ENCODE data around the gene FAM131A. TPM values are rescaled to one million over a fixed set of nuclear protein-coding genes. Genes with fewer than 3 reads are reported as not detected.

Gene FAM131A
- total and polyA plus RNA-seq, 5 donors from 2014 or later = 2.0 to 13.8 (median 2.4) TPM

- peaks cover 70% of the 10 kb centered on the region for H3K27me3 Mint-ChIP-seq
- Histone ChIP-seq H3K36me3 (ENCODE audit: control insufficient read depth, insufficient read depth, low read length) (no peaks in the 10 kb centered on the region), H3K27me3 (ENCODE audit: control insufficient read depth, insufficient read depth, low read length) (peaks cover 23% of the 10 kb centered on the region), H3K27ac (ENCODE audit: insufficient read depth, low read length, poor library complexity, severe bottlenecking) (no peak within 1 kb of the TSS), H3K9me3 (ENCODE audit: control insufficient read depth in 2 of 2, low read length in 2 of 2) (no peaks in the 10 kb centered on the region), H3K4me3 (ENCODE audit: low read depth, low read length) (no peak within 1 kb of the TSS), H3K4me1 (ENCODE audit: control insufficient read depth, insufficient read depth, low read length, poor library complexity, severe bottlenecking) (peaks cover 12% of the 10 kb centered on the region)
- ATAC-seq (ENCODE audit: low read depth in 2 of 2) (no peak), DNase-seq (no peak)
- peaks cover 0 to 16% (median 3%) of the 10 kb centered on the region in 4 donors for H3K4me1 Mint-ChIP-seq
- peak within 1 kb of the TSS; percentile 58 to 89 (median 73) for H3K4me3 Mint-ChIP-seq
- no peak within 1 kb of the TSS for H3K27ac Mint-ChIP-seq
- no peaks in the 10 kb centered on the region for H3K36me3 Mint-ChIP-seq
- H3K9me3 Mint-ChIP-seq = peaks cover 0 to 3% (median 0%) of the 10 kb centered on the region in 7 donors
Observed at GRCh38 chr3:184379358-184380184, 42.2 kb downstream of the FAM131A start, which contains the start of gene CHRD. Gene CHRD, plus strand, starts transcription at chr3:184380054. Its CDS starts 265 bp downstream, at chr3:184380319.

- H3K9me3 Mint-ChIP-seq = peaks cover 0 to 3% (median 0%) of the 10 kb centered on the region in 7 donors
- no peaks in the 10 kb centered on the region for H3K36me3 Mint-ChIP-seq
Observed at GRCh38 chr3:184380185-184380626, 42.8 kb downstream of the FAM131A start.

GRCh38 chr3:184380627-184381260 is 43.3 kb downstream of the FAM131A start:
- Histone ChIP-seq H3K27me3 (ENCODE audit: control insufficient read depth, insufficient read depth, low read length) (peaks cover 21% of the 10 kb centered on the region), H3K4me3 (ENCODE audit: low read depth, low read length) (no peak overlapping the region), H3K9me3 (ENCODE audit: control insufficient read depth in 2 of 2, low read length in 2 of 2) (no peaks in the 10 kb centered on the region), H3K4me1 (ENCODE audit: control insufficient read depth, insufficient read depth, low read length, poor library complexity, severe bottlenecking) (peaks cover 12% of the 10 kb centered on the region), H3K36me3 (ENCODE audit: control insufficient read depth, insufficient read depth, low read length) (no peaks in the 10 kb centered on the region), H3K27ac (ENCODE audit: insufficient read depth, low read length, poor library complexity, severe bottlenecking) (no peak overlapping the region)
- Mint-ChIP-seq H3K36me3 (no peaks in the 10 kb centered on the region), H3K4me3 (peak overlapping the region; percentile 41 to 89 (median 70)), H3K9me3 (peaks cover 0 to 5% (median 0%) of the 10 kb centered on the region in 7 donors), H3K27ac (no peak overlapping the region), H3K4me1 (peaks cover 0 to 16% (median 3%) of the 10 kb centered on the region in 4 donors), H3K27me3 (peaks cover 68% of the 10 kb centered on the region)
- peak in 1 of 3 donors; percentile 16 for DNase-seq
- ATAC-seq (ENCODE audit: low read depth in 2 of 2) = peak in 1 of 2 donors; percentile 33

More at GRCh38 chr3:184380185-184380626, 42.8 kb downstream of the FAM131A start:
- Mint-ChIP-seq H3K4me1 (peaks cover 0 to 16% (median 3%) of the 10 kb centered on the region in 4 donors), H3K27ac (no peak overlapping the region), H3K4me3 (no peak overlapping the region), H3K27me3 (peaks cover 68% of the 10 kb centered on the region)
- Histone ChIP-seq H3K27ac (ENCODE audit: insufficient read depth, low read length, poor library complexity, severe bottlenecking) (no peak overlapping the region), H3K27me3 (ENCODE audit: control insufficient read depth, insufficient read depth, low read length) (peaks cover 23% of the 10 kb centered on the region), H3K36me3 (ENCODE audit: control insufficient read depth, insufficient read depth, low read length) (no peaks in the 10 kb centered on the region), H3K9me3 (ENCODE audit: control insufficient read depth in 2 of 2, low read length in 2 of 2) (no peaks in the 10 kb centered on the region), H3K4me1 (ENCODE audit: control insufficient read depth, insufficient read depth, low read length, poor library complexity, severe bottlenecking) (peaks cover 12% of the 10 kb centered on the region), H3K4me3 (ENCODE audit: low read depth, low read length) (no peak overlapping the region)
- ATAC-seq (ENCODE audit: low read depth in 2 of 2) (no peak), DNase-seq (no peak)

GRCh38 chr3:184381261-184382224 is 44.1 kb downstream of the FAM131A start:
- DNase-seq = no peak
- H3K27ac ChIP-seq (ENCODE audit: insufficient read depth, low read length, poor library complexity, severe bottlenecking) = no peak overlapping the region

GRCh38 chr3:184382326-184383032 is 45.1 kb downstream of the FAM131A start:
- no peak overlapping the region for H3K27ac ChIP-seq (ENCODE audit: insufficient read depth, low read length, poor library complexity, severe bottlenecking)
- Mint-ChIP-seq H3K4me3 (no peak overlapping the region), H3K4me1 (peaks cover 0 to 16% (median 3%) of the 10 kb centered on the region in 4 donors), H3K36me3 (no peaks in the 10 kb centered on the region), H3K9me3 (peaks cover 0 to 2% (median 0%) of the 10 kb centered on the region in 7 donors), H3K27me3 (peaks cover 57% of the 10 kb centered on the region), H3K27ac (no peak overlapping the region)
- peaks cover 12% of the 10 kb centered on the region for H3K4me1 ChIP-seq (ENCODE audit: control insufficient read depth, insufficient read depth, low read length, poor library complexity, severe bottlenecking)
- no peaks in the 10 kb centered on the region for H3K36me3 ChIP-seq (ENCODE audit: control insufficient read depth, insufficient read depth, low read length)
- no peak overlapping the region for H3K4me3 ChIP-seq (ENCODE audit: low read depth, low read length)
- DNase-seq (no peak), ATAC-seq (ENCODE audit: low read depth in 2 of 2) (no peak)
- peaks cover 18% of the 10 kb centered on the region for H3K27me3 ChIP-seq (ENCODE audit: control insufficient read depth, insufficient read depth, low read length)
- no peaks in the 10 kb centered on the region for H3K9me3 ChIP-seq (ENCODE audit: control insufficient read depth in 2 of 2, low read length in 2 of 2)

More at GRCh38 chr3:184381261-184382224, 44.1 kb downstream of the FAM131A start:
- Mint-ChIP-seq H3K4me3 (peak overlapping the region in 3 of 4 donors; percentile 41 to 83 (median 58)), H3K27me3 (peaks cover 66% of the 10 kb centered on the region), H3K9me3 (peaks cover 0 to 5% (median 0%) of the 10 kb centered on the region in 7 donors), H3K4me1 (peaks cover 0 to 16% (median 3%) of the 10 kb centered on the region in 4 donors), H3K27ac (no peak overlapping the region), H3K36me3 (no peaks in the 10 kb centered on the region)
- no peaks in the 10 kb centered on the region for H3K36me3 ChIP-seq (ENCODE audit: control insufficient read depth, insufficient read depth, low read length)
- no peak overlapping the region for H3K4me3 ChIP-seq (ENCODE audit: low read depth, low read length)
- peaks cover 12% of the 10 kb centered on the region for H3K4me1 ChIP-seq (ENCODE audit: control insufficient read depth, insufficient read depth, low read length, poor library complexity, severe bottlenecking)
- peaks cover 21% of the 10 kb centered on the region for H3K27me3 ChIP-seq (ENCODE audit: control insufficient read depth, insufficient read depth, low read length)
- peak in 1 of 2 donors; percentile 36 for ATAC-seq (ENCODE audit: low read depth in 2 of 2)
- no peaks in the 10 kb centered on the region for H3K9me3 ChIP-seq (ENCODE audit: control insufficient read depth in 2 of 2, low read length in 2 of 2)

GRCh38 chr3:184383033-184383740 is 45.8 kb downstream of the FAM131A start:
- H3K4me3 ChIP-seq (ENCODE audit: low read depth, low read length) = no peak overlapping the region
- no peak for ATAC-seq (ENCODE audit: low read depth in 2 of 2)
- Mint-ChIP-seq H3K9me3 (peaks cover 0 to 2% (median 0%) of the 10 kb centered on the region in 7 donors), H3K4me3 (peak overlapping the region in 1 of 4 donors; percentile 51), H3K27ac (no peak overlapping the region), H3K36me3 (no peaks in the 10 kb centered on the region), H3K4me1 (peaks cover 0 to 16% (median 3%) of the 10 kb centered on the region in 4 donors), H3K27me3 (peaks cover 50% of the 10 kb centered on the region)
- H3K9me3 ChIP-seq (ENCODE audit: control insufficient read depth in 2 of 2, low read length in 2 of 2) = no peaks in the 10 kb centered on the region
- no peak overlapping the region for H3K27ac ChIP-seq (ENCODE audit: insufficient read depth, low read length, poor library complexity, severe bottlenecking)
- no peaks in the 10 kb centered on the region for H3K36me3 ChIP-seq (ENCODE audit: control insufficient read depth, insufficient read depth, low read length)
- no peak for DNase-seq
- H3K4me1 ChIP-seq (ENCODE audit: control insufficient read depth, insufficient read depth, low read length, poor library complexity, severe bottlenecking) = peaks cover 12% of the 10 kb centered on the region
- H3K27me3 ChIP-seq (ENCODE audit: control insufficient read depth, insufficient read depth, low read length) = peaks cover 15% of the 10 kb centered on the region

All from CD4-positive, CD25-positive, alpha-beta regulatory T cell (primary cell).